ENCODE results near the gene TMEM131L. TPM values are rescaled to one million over a fixed set of nuclear protein-coding genes. Genes with fewer than 3 reads are reported as not detected.

The TMEM131L gene
- total and polyA plus RNA-seq, 4 donors, result 4.9 to 41.3 (median 12.9) TPM

DNA sequence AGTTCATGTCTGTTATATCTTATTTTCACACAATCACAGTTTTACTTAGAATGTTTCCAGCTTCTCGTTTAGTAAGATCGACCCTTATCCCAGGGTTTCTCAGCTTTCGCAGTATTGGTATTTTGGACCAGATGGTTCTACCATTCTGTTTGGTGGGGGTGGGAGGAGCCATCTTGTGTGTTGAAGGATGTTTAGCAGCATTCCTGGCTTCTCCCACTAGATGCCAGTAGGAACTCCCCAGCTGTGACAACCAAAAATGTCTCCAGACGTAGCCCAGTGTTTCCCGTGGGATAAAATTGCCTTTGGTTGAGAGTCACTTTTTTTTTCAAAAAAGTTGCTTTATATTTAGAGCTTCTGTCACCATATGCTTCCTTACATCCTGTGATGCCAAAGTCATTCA is 127.0 kb downstream of the TMEM131L start:
- no peak overlapping the region for H3K9ac ChIP-seq (ENCODE audit: low read depth in 1 of 2, low read length in 2 of 2)
- WGBS, result 90% methylated on average over 5 of the region's 5 CpGs
- DNase-seq (ENCODE audit: low spot score), result no peak
- peaks cover 11 to 85% (median 69%) of the 10 kb centered on the region in 4 donors for H3K36me3 ChIP-seq (ENCODE audit: control insufficient read depth in 4 of 4, insufficient read depth in 3 of 4, low read depth in 1 of 4, low read length in 3 of 4)
- no peaks in the 10 kb centered on the region for H3K9me3 ChIP-seq (ENCODE audit: control insufficient read depth in 4 of 4, low read length in 3 of 4)
- no peaks in the 10 kb centered on the region for H3K27me3 ChIP-seq (ENCODE audit: control insufficient read depth in 4 of 4, insufficient read depth in 4 of 4, low read length in 3 of 4)
- no peak for TF ChIP-seq HNF4G (IDR thresholded peaks at IDR 0.05)
- no peak for TF ChIP-seq FOXA1 (IDR thresholded peaks at IDR 0.05)
- TF ChIP-seq RAD21 (IDR thresholded peaks at IDR 0.05), result no peak
- TF ChIP-seq, protein P1, sequence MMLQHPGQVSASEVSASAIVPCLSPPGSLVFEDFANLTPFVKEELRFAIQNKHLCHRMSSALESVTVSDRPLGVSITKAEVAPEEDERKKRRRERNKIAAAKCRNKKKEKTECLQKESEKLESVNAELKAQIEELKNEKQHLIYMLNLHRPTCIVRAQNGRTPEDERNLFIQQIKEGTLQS (IDR thresholded peaks at IDR 0.05), result no peak
- no peak for TF ChIP-seq GABPA (IDR thresholded peaks at IDR 0.05 in 1 of 2, conservative IDR thresholded peaks at IDR 0.05 in 1 of 2)
- TF ChIP-seq MAX (IDR thresholded peaks at IDR 0.05), result no peak
- TF ChIP-seq YY1 (IDR thresholded peaks at IDR 0.05), result no peak
- no peak for TF ChIP-seq NR2F2 (IDR thresholded peaks at IDR 0.05)
- TF ChIP-seq FOXA2 (IDR thresholded peaks at IDR 0.05), result no peak
- no peak for TF ChIP-seq REST (IDR thresholded peaks at IDR 0.05)
- no peak for TF ChIP-seq SP1 (IDR thresholded peaks at IDR 0.05)
- TF ChIP-seq RXRA (IDR thresholded peaks at IDR 0.05), result no peak
- no peak overlapping the region for H3K4me3 ChIP-seq (ENCODE audit: low read depth in 1 of 3, low read length in 3 of 3)
- no peak overlapping the region for H3K27ac ChIP-seq (ENCODE audit: low read depth in 1 of 2, low read length in 2 of 2)
- no peaks in the 10 kb centered on the region for H3K4me1 ChIP-seq (ENCODE audit: control insufficient read depth in 4 of 4, insufficient read depth in 4 of 4, low read length in 3 of 4)

DNA sequence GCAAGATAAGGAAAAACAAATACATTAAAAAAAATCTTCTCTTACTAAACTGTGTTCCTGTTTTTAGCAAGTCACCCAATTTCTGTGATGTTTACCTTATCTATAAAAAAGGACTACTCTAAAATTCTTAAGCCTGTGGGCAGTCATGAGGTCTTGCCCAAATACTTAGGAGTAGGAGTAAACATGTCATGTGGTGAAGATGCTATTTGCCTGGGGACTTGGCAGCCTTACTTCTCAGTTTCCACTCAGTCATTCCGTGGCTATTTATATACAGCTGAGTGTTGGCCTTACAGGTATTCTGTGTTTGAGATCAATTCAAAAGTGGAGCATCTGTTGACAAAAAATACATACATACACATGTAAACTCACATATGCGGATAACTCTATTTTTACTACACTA is 128.1 kb downstream of the TMEM131L start:
- Histone ChIP-seq H3K4me3 (ENCODE audit: low read depth in 1 of 3, low read length in 3 of 3) (no peak overlapping the region), H3K27ac (ENCODE audit: low read depth in 1 of 2, low read length in 2 of 2) (no peak overlapping the region), H3K4me1 (ENCODE audit: control insufficient read depth in 4 of 4, insufficient read depth in 4 of 4, low read length in 3 of 4) (no peaks in the 10 kb centered on the region), H3K9me3 (ENCODE audit: control insufficient read depth in 4 of 4, low read length in 3 of 4) (no peaks in the 10 kb centered on the region), H3K36me3 (ENCODE audit: control insufficient read depth in 4 of 4, insufficient read depth in 3 of 4, low read depth in 1 of 4, low read length in 3 of 4) (peaks cover 10 to 88% (median 71%) of the 10 kb centered on the region in 4 donors), H3K27me3 (ENCODE audit: control insufficient read depth in 4 of 4, insufficient read depth in 4 of 4, low read length in 3 of 4) (no peaks in the 10 kb centered on the region), H3K9ac (ENCODE audit: low read depth in 1 of 2, low read length in 2 of 2) (no peak overlapping the region)
- DNase-seq (ENCODE audit: low spot score), result no peak
- WGBS, result 89% methylated on average over 2 of the region's 2 CpGs
- TF ChIP-seq FOXA2 (IDR thresholded peaks at IDR 0.05), result no peak
- TF ChIP-seq, protein P1 (IDR thresholded peaks at IDR 0.05), result no peak
- no peak for TF ChIP-seq FOXA1 (IDR thresholded peaks at IDR 0.05)
- TF ChIP-seq JUND (IDR thresholded peaks at IDR 0.05), result no peak
- no peak for TF ChIP-seq HNF4A (conservative IDR thresholded peaks at IDR 0.05)

DNA sequence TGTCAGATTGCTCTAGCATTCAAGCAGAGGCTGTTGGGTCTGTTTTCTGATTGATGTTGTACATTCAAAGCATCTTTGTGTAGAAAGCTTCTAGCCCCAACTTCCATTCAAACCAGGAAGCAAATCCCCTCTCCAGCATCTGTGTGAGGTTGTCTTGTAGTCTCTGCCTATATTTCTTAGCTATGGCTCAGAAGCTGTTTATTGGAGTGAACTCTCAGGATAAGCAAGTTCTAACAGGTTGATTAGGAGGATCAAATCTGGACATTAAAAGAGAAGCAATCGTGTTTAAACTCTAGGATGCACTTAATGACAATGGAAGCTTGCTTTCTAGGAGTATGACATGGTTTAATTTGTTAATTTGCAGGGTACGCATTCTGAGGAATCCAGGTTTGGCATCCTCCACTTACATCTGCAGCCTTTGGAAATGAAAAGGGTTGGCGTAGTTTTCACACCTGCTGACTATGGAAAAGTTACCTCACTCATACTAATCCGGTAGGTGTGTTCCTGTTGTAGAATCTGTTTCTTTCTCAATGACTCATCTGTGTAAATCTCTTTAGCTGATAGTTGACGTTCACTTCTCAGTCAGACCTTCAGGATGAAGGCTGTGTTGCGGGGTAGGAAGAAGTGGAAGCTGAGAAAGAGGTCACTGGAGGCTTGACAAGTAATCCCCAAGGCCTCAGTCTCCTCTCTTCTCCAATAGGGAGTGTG is 129.9 kb downstream of the TMEM131L start:
- Histone ChIP-seq H3K27ac (ENCODE audit: low read depth in 1 of 2, low read length in 2 of 2) (no peak overlapping the region), H3K9me3 (ENCODE audit: control insufficient read depth in 4 of 4, low read length in 3 of 4) (no peaks in the 10 kb centered on the region), H3K9ac (ENCODE audit: low read depth in 1 of 2, low read length in 2 of 2) (no peak overlapping the region), H3K27me3 (ENCODE audit: control insufficient read depth in 4 of 4, insufficient read depth in 4 of 4, low read length in 3 of 4) (no peaks in the 10 kb centered on the region), H3K4me3 (ENCODE audit: low read depth in 1 of 3, low read length in 3 of 3) (no peak overlapping the region), H3K36me3 (ENCODE audit: control insufficient read depth in 4 of 4, insufficient read depth in 3 of 4, low read depth in 1 of 4, low read length in 3 of 4) (peaks cover 11 to 86% (median 66%) of the 10 kb centered on the region in 4 donors), H3K4me1 (ENCODE audit: control insufficient read depth in 4 of 4, insufficient read depth in 4 of 4, low read length in 3 of 4) (no peaks in the 10 kb centered on the region)
- TF ChIP-seq NR2F2 (IDR thresholded peaks at IDR 0.05) (no peak), HNF4G (IDR thresholded peaks at IDR 0.05) (no peak), RXRA (IDR thresholded peaks at IDR 0.05) (no peak), GABPA (IDR thresholded peaks at IDR 0.05 in 1 of 2, conservative IDR thresholded peaks at IDR 0.05 in 1 of 2) (no peak), YY1 (IDR thresholded peaks at IDR 0.05) (no peak), FOXA1 (IDR thresholded peaks at IDR 0.05) (no peak), SP1 (IDR thresholded peaks at IDR 0.05) (no peak), EGR1 (IDR thresholded peaks at IDR 0.05; ENCODE audit: low read depth in 2 of 2) (no peak)
- TF ChIP-seq, protein P2, sequence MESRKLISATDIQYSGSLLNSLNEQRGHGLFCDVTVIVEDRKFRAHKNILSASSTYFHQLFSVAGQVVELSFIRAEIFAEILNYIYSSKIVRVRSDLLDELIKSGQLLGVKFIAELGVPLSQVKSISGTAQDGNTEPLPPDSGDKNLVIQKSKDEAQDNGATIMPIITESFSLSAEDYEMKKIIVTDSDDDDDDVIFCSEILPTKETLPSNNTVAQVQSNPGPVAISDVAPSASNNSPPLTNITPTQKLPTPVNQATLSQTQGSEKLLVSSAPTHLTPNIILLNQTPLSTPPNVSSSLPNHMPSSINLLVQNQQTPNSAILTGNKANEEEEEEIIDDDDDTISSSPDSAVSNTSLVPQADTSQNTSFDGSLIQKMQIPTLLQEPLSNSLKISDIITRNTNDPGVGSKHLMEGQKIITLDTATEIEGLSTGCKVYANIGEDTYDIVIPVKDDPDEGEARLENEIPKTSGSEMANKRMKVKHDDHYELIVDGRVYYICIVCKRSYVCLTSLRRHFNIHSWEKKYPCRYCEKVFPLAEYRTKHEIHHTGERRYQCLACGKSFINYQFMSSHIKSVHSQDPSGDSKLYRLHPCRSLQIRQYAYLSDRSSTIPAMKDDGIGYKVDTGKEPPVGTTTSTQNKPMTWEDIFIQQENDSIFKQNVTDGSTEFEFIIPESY (IDR thresholded peaks at IDR 0.05), result no peak
- TF ChIP-seq, protein P1 (IDR thresholded peaks at IDR 0.05), result no peak
- TF ChIP-seq, protein P3, sequence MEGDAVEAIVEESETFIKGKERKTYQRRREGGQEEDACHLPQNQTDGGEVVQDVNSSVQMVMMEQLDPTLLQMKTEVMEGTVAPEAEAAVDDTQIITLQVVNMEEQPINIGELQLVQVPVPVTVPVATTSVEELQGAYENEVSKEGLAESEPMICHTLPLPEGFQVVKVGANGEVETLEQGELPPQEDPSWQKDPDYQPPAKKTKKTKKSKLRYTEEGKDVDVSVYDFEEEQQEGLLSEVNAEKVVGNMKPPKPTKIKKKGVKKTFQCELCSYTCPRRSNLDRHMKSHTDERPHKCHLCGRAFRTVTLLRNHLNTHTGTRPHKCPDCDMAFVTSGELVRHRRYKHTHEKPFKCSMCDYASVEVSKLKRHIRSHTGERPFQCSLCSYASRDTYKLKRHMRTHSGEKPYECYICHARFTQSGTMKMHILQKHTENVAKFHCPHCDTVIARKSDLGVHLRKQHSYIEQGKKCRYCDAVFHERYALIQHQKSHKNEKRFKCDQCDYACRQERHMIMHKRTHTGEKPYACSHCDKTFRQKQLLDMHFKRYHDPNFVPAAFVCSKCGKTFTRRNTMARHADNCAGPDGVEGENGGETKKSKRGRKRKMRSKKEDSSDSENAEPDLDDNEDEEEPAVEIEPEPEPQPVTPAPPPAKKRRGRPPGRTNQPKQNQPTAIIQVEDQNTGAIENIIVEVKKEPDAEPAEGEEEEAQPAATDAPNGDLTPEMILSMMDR (IDR thresholded peaks at IDR 0.05; ENCODE audit: low read depth, low read length, missing input control), result no peak
- DNase-seq (ENCODE audit: low spot score), result no peak
- WGBS, result 92% methylated on average over 6 of the region's 6 CpGs
